Mesothelial cell of epicardium (in vitro differentiated cells): ENCODE results near the gene SUOX. TPM values are rescaled to one million over a fixed set of nuclear protein-coding genes. Genes with fewer than 3 reads are reported as not detected.

Experiments
- DNase-seq, 2 experiments: peaks; one replicate each; pipeline ENCODE4 v3.0.0; 2021; ENCODE audit warnings: low spot score in 2 of 2; ENCODE audit not compliant: unreplicated experiment in 2 of 2
- H3K27ac Mint-ChIP-seq: 2 replicates; pipeline ENCODE4 v1.8.0; 2021; ENCODE audit warnings: mixed read lengths
- H3K27me3 Mint-ChIP-seq: 2 replicates; pipeline ENCODE4 v1.8.0; 2021; ENCODE audit warnings: low read depth, mixed read lengths
- H3K36me3 Mint-ChIP-seq: 2 replicates; pipeline ENCODE4 v1.8.0; 2021; ENCODE audit warnings: mixed read lengths
- H3K4me1 Mint-ChIP-seq: 2 replicates; pipeline ENCODE4 v1.8.0; 2021; ENCODE audit warnings: mixed read lengths
- H3K4me3 Mint-ChIP-seq: 2 replicates; pipeline ENCODE4 v1.8.0; 2021; ENCODE audit warnings: mild to moderate bottlenecking, moderate library complexity, mixed read lengths
- H3K9me3 Mint-ChIP-seq: 2 replicates; pipeline ENCODE4 v1.8.0; 2021; ENCODE audit warnings: mixed read lengths
- CTCF ChIP-seq: fragments of 200-600 bp; sonication (generic); IDR thresholded peaks from one replicate; pipeline ENCODE4 v1.5.0; 2021; ENCODE audit warnings: antibody characterized with exemption; ENCODE audit not compliant: unreplicated experiment
- total RNA-seq: library from RNA; stranded (reverse); gene quantifications from 3 replicates; pipeline ENCODE4 v1.2.1, GENCODE V29; 2021

Gene SUOX
- total RNA-seq, 1 donor from 2014 or later: 38.9 TPM

- H3K4me1 Mint-ChIP-seq: peaks cover 43% of the 10 kb centered on the region
- no peaks in the 10 kb centered on the region for H3K27me3 Mint-ChIP-seq
- no peak overlapping the region for H3K4me3 Mint-ChIP-seq
- no peak for DNase-seq
- no peaks in the 10 kb centered on the region for H3K9me3 Mint-ChIP-seq
- H3K27ac Mint-ChIP-seq: no peak overlapping the region
- TF ChIP-seq CTCF: no peak
- no peaks in the 10 kb centered on the region for H3K36me3 Mint-ChIP-seq
These were observed 13.1 kb downstream of the SUOX start for GRCh38 chr12:56010111-56010570.

- no peaks in the 10 kb centered on the region for H3K36me3 Mint-ChIP-seq
- no peak overlapping the region for H3K27ac Mint-ChIP-seq
- DNase-seq: no peak
- peaks cover 54% of the 10 kb centered on the region for H3K4me1 Mint-ChIP-seq
- TF ChIP-seq CTCF: no peak
- H3K9me3 Mint-ChIP-seq: no peaks in the 10 kb centered on the region
- no peaks in the 10 kb centered on the region for H3K27me3 Mint-ChIP-seq
- H3K4me3 Mint-ChIP-seq: no peak overlapping the region
These were observed 14.5 kb downstream of the SUOX start for GRCh38 chr12:56011509-56012090.

- H3K36me3 Mint-ChIP-seq: peaks cover 6% of the 10 kb centered on the region
- H3K27me3 Mint-ChIP-seq: no peaks in the 10 kb centered on the region
- no peak for DNase-seq
- H3K27ac Mint-ChIP-seq: peak overlapping the region; percentile 83
- no peak for TF ChIP-seq CTCF
- no peaks in the 10 kb centered on the region for H3K9me3 Mint-ChIP-seq
- H3K4me1 Mint-ChIP-seq: peaks cover 43% of the 10 kb centered on the region
- no peak overlapping the region for H3K4me3 Mint-ChIP-seq
These were observed 16.4 kb downstream of the SUOX start for GRCh38 chr12:56013482-56013881.

- peaks cover 40% of the 10 kb centered on the region for H3K4me1 Mint-ChIP-seq
- no peak for DNase-seq
- no peak for TF ChIP-seq CTCF
- H3K36me3 Mint-ChIP-seq: peaks cover 6% of the 10 kb centered on the region
- no peak overlapping the region for H3K4me3 Mint-ChIP-seq
- peak overlapping the region; percentile 88 for H3K27ac Mint-ChIP-seq
- no peaks in the 10 kb centered on the region for H3K9me3 Mint-ChIP-seq
- no peaks in the 10 kb centered on the region for H3K27me3 Mint-ChIP-seq
These were observed 17.1 kb downstream of the SUOX start for GRCh38 chr12:56014205-56014604.

- Mint-ChIP-seq H3K27ac (peak overlapping the region; percentile 12), H3K27me3 (no peaks in the 10 kb centered on the region), H3K36me3 (peaks cover 6% of the 10 kb centered on the region), H3K4me1 (peaks cover 50% of the 10 kb centered on the region), H3K9me3 (no peaks in the 10 kb centered on the region), H3K4me3 (no peak overlapping the region)
- no peak for DNase-seq
- no peak for TF ChIP-seq CTCF
These were observed 20.1 kb downstream of the SUOX start for GRCh38 chr12:56017181-56017580.

- no peak for TF ChIP-seq CTCF
- H3K4me3 Mint-ChIP-seq: no peak overlapping the region
- peaks cover 56% of the 10 kb centered on the region for H3K4me1 Mint-ChIP-seq
- H3K36me3 Mint-ChIP-seq: peaks cover 6% of the 10 kb centered on the region
- no peak for DNase-seq
- peak overlapping the region; percentile 76 for H3K27ac Mint-ChIP-seq
- H3K27me3 Mint-ChIP-seq: no peaks in the 10 kb centered on the region
- no peaks in the 10 kb centered on the region for H3K9me3 Mint-ChIP-seq
These were observed 21.3 kb downstream of the SUOX start for GRCh38 chr12:56018356-56018755.
